GOT3 (cell line): ENCODE measurements around the gene PEA15.

Experiments
- DNase-seq: peaks from one replicate; lab custom pipeline; 2025; ENCODE audit warnings: mixed read lengths; lab: John Stamatoyannopoulos, UW

Gene PEA15

DNA sequence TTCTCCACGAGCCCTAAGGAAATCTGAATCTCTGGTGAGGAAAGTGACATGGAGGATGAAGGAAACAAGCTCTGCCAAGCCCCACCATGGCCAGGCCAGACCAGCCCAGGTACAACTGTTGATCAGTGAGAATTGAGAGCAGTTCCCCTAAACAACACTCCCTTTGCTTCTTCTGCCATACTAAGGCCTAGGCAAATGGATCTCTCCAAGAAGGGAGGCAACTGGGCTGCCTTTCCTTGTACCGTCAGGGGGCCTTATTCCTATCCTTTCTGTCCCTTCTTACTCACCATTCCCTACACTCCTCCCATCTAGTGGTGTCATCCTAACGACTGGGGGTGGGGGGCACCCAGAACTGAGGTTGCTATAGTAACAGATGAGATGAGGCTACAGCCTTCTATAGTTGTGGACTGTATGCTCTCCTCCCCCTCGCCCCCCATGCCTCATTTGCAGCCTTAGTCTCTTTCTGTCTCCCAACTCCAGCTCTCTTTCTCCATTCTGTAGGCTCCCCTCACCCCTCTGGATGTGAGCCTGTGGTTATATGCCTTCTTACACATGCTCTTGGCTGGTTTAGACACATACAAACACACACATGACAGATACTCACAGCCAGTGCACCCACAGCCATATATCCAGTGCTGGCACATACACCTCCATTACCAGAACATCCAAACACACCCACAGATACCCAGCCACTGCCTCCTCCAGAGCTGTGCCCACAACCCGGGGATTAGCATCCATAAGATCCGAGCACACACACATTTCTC is 3.6 kb downstream of the PEA15 start:
- DNase-seq, result no peak

DNA sequence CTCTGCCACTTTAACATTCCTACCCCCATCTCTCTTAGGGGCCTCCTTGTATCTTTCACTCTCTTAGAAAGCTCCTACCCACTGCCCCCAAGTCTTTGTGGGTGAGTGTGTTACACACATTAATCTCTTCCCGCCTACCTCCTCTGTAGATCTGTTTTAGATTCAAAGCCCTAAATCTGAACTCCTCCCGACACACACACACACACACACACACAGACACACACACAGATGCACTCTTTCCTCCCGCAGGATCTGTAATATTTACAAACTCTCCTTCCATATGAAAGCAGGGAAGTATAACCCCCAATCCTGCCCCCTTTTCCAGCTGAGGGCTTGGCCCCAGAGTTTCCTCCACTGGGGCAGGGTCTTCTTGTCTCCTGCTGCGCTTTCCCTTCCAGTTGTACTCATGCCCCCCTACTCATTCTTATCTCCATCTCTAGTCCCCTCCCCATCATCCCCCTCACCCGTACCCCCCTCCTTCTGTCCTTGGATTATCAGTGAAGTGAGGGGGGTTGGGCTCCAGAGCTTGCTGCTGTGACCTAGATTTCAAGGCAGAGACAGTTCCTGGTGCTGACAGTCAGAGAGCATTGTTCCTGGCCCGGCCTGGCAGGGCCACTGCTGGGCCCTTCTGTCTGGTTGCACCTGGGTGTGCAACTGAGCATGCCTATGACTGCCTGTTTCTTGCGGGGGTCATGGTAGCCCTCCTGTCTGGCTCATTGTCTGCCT is 4.3 kb downstream of the PEA15 start:
- no peak for DNase-seq

DNA sequence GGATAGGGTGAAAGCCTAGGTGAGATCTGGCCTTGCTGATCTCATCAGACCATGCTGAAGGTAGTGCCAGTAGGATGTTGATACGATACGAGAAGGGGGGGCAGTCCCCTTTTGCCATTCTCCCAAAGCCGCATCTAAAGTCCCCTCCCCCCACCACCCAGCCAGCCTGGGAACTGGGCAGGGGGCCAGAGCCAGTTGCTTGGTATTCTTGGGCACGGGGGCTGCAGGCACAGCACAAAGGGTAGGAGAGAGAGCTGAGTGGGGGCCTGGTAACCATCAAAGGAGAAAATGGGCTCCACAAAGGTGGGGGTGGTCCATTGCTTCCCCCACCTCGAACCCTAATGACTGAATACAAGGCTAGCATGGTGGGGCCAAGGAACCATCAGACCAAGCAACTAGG is 5.4 kb downstream of the PEA15 start:
- no peak for DNase-seq

DNA sequence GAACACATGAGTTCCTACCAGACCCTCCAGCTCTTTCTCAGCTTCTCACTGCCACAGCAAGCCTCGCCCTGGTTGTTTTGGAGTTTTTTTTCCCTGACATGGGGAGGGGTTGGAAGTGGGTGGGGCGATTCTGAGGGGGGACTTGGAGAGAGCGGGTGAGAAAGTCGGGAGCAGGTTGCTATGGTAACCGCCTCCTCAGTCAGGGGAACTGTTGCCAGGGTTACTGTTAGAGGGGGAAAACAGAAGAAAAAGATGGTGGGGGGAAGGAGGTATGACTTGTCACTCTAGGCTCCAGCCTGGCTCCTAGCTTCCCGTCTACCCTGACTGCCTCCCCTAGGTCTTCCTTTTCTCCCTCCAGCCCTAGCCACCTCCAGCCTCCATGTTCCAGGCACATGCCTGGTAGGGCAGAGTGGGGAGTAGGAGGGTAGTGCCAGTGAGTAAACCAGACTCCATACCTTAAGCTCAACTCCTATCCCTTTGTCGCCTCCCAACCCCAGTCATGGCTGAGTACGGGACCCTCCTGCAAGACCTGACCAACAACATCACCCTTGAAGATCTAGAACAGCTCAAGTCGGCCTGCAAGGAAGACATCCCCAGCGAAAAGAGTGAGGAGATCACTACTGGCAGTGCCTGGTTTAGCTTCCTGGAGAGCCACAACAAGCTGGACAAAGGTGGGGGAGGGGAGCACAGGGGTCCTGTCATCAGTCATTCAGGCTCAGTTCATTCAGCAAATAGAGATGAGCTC is 6.0 kb downstream of the PEA15 start:
- no peak for DNase-seq

DNA sequence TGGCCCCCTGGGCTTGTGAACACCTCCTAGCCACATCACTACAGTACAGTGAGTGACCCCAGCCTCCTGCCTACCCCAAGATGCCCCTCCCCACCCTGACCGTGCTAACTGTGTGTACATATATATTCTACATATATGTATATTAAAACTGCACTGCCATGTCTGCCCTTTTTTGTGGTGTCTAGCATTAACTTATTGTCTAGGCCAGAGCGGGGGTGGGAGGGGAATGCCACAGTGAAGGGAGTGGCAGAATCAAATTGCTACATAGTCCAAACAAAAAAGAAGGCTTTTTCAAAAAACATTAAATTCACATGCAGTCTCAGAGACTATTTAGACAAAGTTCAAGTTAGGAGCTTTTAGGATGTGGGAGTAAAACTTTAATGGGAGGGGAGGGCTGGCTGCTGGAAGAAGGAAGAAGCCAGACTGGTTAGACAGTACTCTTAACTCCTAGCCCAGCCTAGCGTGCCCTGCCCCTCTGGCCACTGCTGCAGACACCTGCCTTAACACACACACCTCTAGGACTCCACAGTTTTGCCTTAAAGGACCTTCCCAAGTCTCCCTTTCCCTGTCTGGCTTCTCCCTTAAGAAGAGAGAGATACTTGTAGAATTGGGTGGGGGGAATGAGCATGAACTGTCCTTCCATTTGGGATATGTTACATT is 9.4 kb downstream of the PEA15 start:
- no peak for DNase-seq

DNA sequence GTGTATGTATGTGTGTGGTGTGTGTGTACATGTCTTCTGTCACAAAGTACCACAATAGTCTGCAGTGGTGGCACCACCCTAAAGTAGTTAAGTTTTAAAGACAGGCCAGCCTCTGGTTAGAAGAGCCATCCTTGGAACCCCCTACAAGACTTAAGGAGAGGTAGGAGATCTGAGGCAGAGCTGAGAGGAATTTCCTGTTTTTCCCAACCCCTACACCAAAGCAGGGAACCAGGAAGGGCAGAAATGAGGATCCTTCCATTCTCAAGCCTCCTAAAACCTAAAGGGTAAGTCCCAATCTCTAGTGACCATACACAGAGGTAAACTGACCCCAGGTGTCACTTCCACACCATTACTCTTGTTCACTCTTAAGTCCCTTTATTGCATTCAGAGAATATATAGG is 11.1 kb downstream of the PEA15 start:
- no peak for DNase-seq

DNA sequence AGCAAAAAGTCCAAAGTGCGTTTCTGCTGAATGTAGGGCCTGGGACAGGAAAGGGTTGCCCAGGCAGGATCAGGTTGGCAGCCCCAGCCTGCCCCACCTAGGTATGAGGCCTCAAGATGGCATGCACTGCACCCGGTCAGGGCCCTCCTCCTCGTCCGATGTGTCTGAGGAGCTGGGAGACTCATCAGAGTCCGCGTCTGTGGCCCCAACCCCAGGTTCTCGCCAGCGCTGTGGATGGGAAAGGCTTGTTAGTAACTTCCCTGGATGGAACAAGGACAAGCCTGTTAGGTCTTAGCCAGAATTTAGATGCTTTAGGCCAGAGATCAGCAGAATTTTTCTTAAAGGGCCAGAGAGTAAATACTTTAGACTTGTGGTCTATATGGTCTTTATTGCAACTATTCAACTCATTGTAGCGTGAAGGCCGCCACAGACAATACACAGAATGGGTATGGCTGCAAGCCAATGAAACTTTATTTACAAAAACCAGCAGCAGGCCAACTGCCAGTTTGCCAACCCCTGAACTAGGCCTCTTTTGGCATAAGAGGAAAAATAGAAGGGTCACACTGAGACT is 12.4 kb downstream of the PEA15 start:
- DNase-seq, result no peak

DNA sequence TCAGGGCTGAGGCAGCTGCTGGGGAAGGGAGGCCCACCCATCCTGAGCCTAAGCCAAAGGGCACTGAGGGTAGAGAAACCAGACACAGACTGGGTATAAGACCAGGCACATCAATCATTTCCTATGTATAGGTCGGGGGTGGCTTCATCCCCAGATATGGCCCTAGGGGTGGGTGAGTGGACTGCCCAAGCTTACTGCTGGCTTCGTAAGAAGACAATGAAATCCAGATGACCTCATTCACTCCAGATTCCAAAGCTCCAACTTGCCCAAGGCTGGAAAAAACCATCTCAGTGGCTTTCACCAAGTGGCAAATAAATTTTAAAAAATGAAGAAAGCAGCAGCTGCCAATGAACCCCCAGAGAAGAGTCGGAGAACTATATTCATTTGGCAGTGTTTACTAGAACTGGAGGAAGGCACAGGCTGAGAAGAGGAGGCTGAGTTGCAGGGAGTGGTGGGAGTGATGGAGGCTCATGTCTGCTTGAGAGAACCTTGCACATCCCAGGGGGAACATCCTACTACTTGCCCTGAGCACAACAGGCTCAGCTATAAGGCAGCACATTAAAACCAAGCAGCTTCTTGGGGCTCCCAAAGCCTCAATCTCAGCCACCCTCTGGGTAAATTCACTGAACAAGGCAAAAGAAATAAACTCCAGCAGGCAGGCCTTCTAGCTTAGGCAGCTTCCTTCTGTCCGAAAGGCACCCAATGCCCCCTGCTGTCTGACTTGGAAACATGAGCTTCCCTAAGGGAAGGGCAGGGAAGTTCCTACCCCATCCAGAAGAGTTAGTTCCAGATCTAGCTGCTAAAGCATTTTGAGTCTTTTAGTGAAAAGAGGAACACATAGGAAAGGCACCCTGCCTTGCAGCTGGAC is 14.1 kb downstream of the PEA15 start:
- no peak for DNase-seq

DNA sequence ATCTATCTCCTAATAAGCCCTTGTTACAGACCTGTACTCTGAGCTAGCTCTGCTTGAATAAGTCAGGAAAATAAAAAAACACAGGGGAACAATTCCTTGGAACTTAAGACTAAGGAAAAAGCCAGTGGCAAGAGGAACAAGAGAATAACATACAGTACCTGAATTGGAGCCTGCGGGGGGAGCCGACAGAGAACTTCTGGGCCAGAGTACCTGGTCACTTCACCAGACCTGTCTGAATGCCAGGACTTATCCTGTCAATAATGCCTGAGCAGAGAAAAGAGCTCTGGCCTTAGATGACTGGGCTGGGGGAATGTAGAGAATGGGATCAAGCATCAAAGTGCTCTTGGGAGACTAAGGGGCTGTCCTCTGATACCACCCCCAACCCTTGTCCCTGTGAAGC is 15.1 kb downstream of the PEA15 start:
- no peak for DNase-seq

DNA sequence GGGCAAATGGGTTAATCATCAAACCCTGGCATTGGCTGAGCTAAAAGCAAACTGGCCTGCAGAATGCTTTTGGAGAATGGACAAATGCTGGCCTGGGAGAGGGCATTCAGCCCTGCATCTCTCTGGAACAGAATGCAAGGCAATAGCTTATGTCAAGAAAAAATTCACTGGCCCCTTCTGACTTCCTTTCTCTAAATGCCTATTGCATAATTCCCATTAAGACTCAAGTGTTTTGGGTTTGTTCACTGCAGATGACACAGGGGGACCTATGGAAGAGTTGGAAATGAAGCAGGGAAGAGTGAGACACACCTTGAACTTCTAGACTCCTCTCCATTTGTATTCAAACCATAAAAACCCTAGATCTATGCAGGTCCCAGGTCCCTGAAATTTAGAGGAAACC is 15.9 kb downstream of the PEA15 start:
- DNase-seq, result no peak

DNA sequence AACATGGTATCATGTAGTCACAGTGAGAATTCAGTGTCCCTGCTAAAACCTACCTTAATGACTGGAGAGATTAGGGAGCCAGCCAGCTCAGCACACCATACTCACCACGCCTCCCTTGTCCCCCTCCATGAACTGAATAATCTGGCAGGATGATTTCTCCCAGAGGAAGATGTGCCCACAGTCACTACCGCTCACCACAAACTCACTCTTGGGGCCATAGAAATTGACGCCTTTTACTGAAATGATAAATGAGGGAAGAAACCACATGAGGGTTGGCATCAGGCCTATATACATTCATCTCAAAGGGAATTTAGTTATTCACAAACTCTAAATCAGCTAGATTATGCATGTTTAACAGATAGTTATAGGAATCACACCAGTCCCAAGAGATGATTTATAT is 17.4 kb downstream of the PEA15 start:
- DNase-seq, result no peak

DNA sequence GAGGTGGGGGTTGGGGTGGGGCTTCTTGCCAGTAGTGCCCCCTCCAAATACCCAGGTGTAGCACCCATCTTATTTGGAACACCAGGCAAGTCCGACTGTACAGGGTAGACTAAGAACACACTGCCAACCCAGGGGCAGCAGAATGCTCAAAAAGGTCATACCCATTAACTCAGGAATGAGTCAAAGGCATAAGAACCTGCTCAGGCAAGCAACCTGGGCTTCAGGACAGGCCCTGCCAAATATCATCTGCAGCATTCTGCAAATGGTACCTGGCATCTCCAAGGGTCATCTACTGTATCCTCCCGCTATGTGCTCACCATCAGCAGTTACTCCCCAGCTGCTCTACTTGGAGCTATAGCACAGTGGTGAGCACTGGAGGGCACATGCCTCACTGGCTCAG is 19.4 kb downstream of the PEA15 start:
- DNase-seq, result no peak

DNA sequence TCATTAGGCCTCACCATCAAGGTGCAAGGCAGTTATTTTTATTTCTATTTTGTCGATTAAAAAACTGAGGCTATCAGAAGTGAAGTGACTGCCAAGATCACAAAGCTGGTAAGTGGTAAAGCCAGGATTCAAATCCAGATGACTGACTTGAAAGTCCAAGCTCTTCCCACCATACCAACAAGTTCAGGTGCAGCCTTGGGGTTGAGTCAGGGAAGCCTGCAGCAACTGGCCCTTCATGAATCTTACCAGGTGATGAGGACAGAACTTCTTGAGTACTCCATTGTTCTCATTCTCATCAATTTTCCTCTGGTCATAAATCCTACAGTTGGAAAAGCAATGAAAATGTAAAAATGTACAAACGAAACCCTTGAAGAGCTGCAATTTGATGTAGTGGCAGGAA is 20.2 kb downstream of the PEA15 start:
- DNase-seq, result no peak

DNA sequence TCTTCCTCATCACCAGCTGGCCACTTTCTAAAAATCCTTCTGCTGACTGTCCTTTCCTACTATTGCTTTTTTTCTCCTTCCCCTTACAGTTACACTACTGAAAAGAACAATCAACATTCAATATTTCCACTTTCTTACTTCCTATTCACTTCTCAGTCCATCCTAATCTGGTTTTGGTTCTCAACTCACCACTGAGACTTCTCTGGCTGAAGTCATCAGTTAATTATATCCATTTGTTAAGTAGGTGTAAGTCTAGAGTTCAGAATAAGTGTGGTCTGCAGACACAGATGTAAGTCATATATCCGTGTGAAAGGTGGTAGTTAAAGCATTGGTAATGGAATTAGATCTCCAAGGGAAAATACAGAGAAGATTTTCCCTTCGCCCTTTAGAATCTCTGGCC is 21.4 kb downstream of the PEA15 start:
- no peak for DNase-seq

DNA sequence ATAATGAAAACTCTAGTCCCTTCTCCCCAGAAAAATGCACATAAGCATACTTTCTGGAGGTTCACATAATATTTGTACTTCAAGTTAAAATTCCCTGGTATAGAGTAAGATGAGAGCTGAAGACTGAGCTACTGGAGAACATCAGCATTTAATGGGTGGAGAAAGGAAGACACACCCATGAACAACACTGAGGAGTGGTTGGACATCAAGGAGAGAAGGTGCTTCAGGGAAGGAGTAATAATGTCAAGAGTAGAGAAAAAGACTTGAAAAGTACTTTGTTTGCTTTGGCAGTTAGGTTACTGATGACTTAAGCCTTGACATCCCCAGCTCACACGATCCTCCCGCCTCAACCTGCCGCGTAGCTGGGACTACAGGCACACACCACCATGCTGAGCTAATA is 21.9 kb downstream of the PEA15 start:
- no peak for DNase-seq

DNA sequence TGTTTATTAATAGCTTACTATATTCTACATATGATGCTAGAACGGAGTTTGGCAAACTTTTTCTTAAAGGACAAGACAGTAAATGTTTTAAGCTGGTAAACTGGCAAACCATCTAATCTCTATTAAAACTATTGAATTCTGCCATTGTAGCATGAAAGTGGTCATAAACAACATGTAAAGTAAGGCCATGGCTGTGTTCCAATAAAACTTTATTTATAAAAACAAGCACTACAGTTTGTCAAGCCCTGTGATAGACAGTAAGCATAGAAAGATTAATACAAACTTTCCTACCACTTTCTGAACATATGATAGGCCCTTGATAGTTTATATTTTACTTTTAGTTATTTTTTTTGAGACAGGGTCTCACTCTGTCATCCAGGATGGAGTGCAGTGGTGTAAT is 22.4 kb downstream of the PEA15 start:
- no peak for DNase-seq

DNA sequence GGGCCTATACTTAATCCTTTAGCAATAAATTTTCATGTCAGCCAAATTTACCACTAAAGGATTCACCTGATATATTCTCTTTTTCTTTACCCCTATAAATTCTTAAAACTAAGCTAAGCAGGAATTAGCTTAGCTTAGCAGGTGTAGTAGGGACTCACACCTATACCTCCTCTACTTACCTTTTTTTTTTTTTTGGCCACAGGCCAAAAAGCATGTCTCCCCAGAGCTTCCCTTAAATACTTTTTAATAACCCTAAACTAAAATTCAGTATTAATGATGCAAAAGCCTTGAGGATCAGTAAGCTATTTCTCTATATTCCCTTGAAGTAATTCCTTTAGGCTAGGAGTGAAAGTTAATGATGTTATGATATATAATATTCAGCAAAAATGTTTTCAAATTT is 23.2 kb downstream of the PEA15 start:
- DNase-seq, result no peak

DNA sequence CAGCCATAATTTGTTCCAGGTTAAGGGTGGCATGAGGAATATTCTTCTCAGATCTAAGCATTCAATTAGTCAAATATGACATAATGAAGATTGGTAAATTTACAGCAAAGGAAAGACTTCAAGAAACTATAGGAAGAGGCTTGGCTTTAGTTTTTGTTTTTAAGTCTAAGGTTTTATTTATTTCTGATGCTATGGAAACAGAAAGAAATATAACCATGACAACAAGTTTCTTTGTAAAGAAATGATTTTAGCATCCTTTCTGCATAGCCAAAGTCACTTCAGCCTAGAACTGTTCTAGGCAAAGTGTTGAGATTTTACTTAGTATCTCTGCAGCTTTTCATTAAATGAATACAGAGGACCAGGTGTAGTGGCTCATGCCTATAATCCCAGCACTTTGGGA is 27.7 kb downstream of the PEA15 start:
- DNase-seq, result no peak

DNA sequence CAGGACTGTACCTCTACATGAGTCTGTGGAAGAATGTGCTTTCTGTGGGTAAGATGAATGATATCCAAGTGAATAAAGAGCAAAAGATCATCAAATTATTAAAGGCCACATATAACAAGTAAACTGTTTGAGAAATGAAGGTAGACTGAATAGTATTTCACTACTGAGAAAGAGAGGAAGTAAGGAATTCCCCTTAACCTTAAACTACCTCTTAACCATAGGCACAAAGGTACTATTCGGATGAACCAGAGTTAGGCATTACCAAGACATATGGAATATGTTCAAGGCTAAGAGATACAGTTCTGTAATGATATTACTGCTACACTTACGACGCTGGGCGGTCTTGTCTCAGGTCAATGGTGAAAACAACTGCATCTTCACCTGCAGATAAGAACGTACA is 31.6 kb downstream of the PEA15 start:
- no peak for DNase-seq

DNA sequence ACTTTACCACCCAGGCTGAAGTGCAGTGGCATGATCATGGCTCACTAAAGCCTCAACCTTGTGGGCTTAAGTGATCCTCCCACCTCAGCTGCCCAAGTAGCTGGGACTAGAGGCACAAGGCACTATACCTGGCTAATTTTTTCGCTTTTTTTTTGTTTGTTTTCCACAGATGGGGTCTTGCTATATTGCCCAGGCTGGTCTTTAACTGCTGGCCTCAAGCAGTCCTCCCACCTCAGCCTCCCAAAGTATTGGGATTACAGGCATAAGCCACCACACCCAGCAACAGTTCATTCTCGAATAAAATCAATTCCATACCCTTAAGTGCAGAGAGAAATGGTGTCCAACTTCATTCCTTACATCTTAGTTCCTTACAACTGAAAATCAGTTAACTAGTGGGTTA is 32.4 kb downstream of the PEA15 start:
- DNase-seq, result no peak

DNA sequence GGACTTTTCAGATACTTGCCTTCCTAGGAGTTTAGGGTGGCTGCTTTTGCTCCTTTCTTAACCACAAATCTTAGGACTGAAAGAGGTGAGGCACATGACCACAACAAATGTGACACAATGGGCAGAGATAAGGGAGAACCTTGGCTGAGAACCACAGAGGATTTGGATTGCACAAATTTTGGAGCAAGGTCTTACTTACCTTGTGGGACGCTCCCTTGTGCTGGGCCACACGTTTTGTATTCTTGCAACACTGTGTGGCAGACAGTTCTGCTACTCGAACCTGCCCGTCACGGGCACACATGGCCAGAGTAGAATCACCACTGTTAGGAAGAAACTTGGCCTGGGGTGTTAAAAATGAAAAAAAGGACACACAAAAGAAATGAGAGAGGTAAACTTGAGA is 33.2 kb downstream of the PEA15 start:
- no peak for DNase-seq
